ENCODE data around the gene TXNRD2. TPM values are rescaled to one million over a fixed set of nuclear protein-coding genes. Genes with fewer than 3 reads are reported as not detected.

Gene TXNRD2
- total RNA-seq, 1 experiment from 2014 or later = 95.8 TPM

GRCh38 chr22:19828035-19828401 lies 113.6 kb downstream of the TXNRD2 start:
- no peak for DNase-seq (ENCODE audit: low spot score)

DNA sequence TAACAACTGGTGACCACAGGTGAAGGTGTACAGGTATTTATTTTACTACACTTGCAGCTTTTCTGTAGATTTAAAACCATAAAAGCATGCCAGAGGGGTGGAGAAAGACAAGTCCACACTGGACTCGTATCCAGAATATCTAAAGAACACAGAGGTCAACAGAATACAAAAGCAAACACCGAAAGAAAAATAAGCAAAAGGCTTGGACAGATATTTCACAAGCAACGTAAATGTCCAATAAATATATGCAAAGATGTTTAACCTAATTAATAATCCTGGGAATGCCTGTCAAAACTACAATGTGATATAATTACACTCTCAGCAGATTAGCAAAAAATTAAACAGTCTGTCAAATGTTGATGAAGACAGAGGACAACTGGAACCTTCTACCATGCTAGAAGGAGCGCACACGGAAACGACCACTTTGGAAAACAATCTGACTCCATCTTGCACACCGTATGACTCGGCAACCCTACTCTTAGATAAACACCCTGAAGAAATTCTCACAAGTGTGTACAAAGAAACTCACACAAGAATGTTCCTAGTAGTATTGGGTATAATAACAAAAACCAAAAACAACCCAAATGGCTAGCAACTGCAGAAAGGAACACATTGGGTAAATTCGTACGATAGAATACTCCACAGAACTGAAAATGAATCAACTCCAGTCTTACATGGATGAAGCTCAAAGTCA lies 114.1 kb downstream of the TXNRD2 start:
- DNase-seq (ENCODE audit: low spot score) = no peak

- no peak for DNase-seq (ENCODE audit: low spot score)
Observed at GRCh38 chr22:19826619-19826950, 115.0 kb downstream of the TXNRD2 start.

DNA sequence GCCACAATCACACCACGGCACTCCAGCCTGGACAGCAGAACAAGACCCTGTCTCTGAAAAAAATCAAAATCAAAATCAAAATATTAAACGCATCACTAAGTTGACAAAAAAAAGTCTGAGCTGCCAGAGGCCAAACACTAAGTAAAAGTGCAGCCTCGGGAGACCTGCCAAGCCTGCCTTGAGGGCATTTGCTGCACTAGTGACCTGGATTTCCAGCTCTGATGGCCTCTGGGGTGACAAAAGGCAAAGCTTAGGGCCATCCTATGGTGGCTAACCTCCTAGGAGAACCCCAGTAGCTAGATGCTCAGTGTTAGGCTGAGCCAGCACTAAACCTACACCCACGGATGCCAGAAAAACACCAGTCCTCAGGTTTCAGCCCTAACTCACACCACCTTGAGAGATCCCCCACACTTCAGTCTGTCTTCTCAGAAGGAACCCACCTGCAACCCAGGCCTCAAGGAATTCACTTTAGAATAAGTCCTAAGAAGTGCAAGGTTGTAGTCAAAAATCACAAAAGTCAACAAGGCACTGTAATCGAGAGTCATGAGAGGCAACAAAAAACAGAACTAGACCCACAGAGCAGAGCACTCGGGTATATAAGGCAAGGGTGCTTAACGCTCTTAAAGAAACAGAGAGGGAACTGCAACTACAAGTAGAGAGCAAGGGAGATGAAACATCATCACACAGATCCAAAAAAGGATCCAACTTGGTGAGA lies 115.6 kb downstream of the TXNRD2 start:
- no peak for DNase-seq (ENCODE audit: low spot score)

Other genes starting within 250 kb of the TXNRD2 start
- 0.42 TPM in 1 of 2 replicates, not detected in the other for gene SEPTIN5, start 227.3 kb downstream of the TXNRD2 start, total RNA-seq (2014; rRNA removed; shearing (Covaris generic))
- not detected in 2 replicates for gene GP1BB, start 218.3 kb downstream of the TXNRD2 start, total RNA-seq (2014; rRNA removed; shearing (Covaris generic))
- not detected in 2 replicates for gene TBX1, start 181.0 kb downstream of the TXNRD2 start, total RNA-seq (2014; rRNA removed; shearing (Covaris generic))
- 96.1 and 115 TPM in 2 replicates for gene GNB1L, start 86.9 kb downstream of the TXNRD2 start, total RNA-seq (2014; rRNA removed; shearing (Covaris generic))
- gene RTL10, start 86.9 kb downstream of the TXNRD2 start, total RNA-seq (2014; rRNA removed; shearing (Covaris generic)) = 37.9 and 42.8 TPM in 2 replicates
- 665 and 669 TPM in 2 replicates for gene COMT, start within 50 bp of the TXNRD2 start, total RNA-seq (2014; rRNA removed; shearing (Covaris generic))
- 211 and 219 TPM in 2 replicates for gene ARVCF, start 75.0 kb upstream of the TXNRD2 start, total RNA-seq (2014; rRNA removed; shearing (Covaris generic))
- 71.9 and 88.2 TPM in 2 replicates for gene TANGO2, start 79.3 kb upstream of the TXNRD2 start, total RNA-seq (2014; rRNA removed; shearing (Covaris generic))
- 74.9 and 87.2 TPM in 2 replicates for gene DGCR8, start 138.4 kb upstream of the TXNRD2 start, total RNA-seq (2014; rRNA removed; shearing (Covaris generic))
- 978 and 1,308 TPM in 2 replicates for gene RANBP1, start 174.3 kb upstream of the TXNRD2 start, total RNA-seq (2014; rRNA removed; shearing (Covaris generic))
- 241 and 278 TPM in 2 replicates for gene TRMT2A, start 175.4 kb upstream of the TXNRD2 start, total RNA-seq (2014; rRNA removed; shearing (Covaris generic))
- 62.9 and 94.8 TPM in 2 replicates for gene ZDHHC8, start 190.0 kb upstream of the TXNRD2 start, total RNA-seq (2014; rRNA removed; shearing (Covaris generic))
- gene CCDC188, start 209.2 kb upstream of the TXNRD2 start, total RNA-seq (2014; rRNA removed; shearing (Covaris generic)) = 0.20 and 0.34 TPM in 2 replicates